ENCODE results near the gene C10orf90. TPM values are rescaled to one million over a fixed set of nuclear protein-coding genes. Genes with fewer than 3 reads are reported as not detected.

The C10orf90 gene
- total RNA-seq, 3 donors from 2014 or later, result 0.16 to 30.4 (median 3.9) TPM

DNA sequence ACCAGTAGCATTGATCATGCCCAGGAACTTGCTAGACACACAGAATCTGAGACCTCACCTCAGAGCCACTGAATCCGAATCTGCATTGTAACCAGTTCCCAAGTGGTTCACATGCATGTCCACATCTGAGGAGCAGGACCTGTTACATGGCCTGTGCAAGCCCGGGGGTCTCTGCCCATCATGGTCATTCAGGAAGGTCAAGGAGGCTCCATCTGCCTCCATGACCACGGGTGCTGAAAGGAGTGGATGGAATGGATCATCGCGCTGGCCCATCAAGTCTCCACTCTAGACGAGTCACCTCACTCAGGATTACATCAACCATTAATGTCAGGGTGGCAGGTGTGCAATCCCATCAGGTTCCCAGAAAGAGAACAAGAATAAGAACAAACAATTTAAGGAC, 196.5 kb downstream of the C10orf90 start:
- DNase-seq (ENCODE audit: low spot score in 2 of 2), result no peak
- intact Hi-C loops (cut with DNase I; ENCODE audit: low total_unique reads), result no loop called here
- Histone ChIP-seq H3K9me3 (no peaks in the 10 kb centered on the region), H3K4me3 (no peak overlapping the region), H3K4me1 (no peaks in the 10 kb centered on the region), H3K36me3 (no peaks in the 10 kb centered on the region), H3K27me3 (no peaks in the 10 kb centered on the region), H3K27ac (no peak overlapping the region)
- no peak for TF ChIP-seq POLR2AphosphoS5 (IDR thresholded peaks at IDR 0.05)
- TF ChIP-seq, protein P1, sequence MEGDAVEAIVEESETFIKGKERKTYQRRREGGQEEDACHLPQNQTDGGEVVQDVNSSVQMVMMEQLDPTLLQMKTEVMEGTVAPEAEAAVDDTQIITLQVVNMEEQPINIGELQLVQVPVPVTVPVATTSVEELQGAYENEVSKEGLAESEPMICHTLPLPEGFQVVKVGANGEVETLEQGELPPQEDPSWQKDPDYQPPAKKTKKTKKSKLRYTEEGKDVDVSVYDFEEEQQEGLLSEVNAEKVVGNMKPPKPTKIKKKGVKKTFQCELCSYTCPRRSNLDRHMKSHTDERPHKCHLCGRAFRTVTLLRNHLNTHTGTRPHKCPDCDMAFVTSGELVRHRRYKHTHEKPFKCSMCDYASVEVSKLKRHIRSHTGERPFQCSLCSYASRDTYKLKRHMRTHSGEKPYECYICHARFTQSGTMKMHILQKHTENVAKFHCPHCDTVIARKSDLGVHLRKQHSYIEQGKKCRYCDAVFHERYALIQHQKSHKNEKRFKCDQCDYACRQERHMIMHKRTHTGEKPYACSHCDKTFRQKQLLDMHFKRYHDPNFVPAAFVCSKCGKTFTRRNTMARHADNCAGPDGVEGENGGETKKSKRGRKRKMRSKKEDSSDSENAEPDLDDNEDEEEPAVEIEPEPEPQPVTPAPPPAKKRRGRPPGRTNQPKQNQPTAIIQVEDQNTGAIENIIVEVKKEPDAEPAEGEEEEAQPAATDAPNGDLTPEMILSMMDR (IDR thresholded peaks at IDR 0.05), result no peak
- TF ChIP-seq POLR2A (IDR thresholded peaks at IDR 0.05), result no peak

DNA sequence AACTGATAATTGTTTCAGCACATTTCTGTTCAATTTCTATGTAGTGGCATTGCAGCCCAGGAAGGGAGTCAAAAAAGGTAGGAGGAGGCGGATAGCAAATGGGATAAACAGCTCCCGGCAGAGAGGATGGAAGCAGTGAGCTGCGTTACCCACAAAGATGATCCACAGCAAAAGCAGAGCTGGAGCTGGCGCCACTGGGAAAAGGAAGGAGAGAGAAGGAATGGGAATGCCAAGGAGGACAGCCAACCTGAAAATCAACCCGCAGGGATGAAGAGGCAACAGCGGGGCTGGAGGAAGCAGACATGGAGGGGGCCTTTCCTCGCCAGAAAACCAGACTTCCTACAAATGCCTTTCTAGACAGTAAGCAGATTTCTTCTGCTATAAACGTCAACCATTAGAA, 199.5 kb downstream of the C10orf90 start:
- H3K36me3 ChIP-seq, result no peaks in the 10 kb centered on the region

DNA sequence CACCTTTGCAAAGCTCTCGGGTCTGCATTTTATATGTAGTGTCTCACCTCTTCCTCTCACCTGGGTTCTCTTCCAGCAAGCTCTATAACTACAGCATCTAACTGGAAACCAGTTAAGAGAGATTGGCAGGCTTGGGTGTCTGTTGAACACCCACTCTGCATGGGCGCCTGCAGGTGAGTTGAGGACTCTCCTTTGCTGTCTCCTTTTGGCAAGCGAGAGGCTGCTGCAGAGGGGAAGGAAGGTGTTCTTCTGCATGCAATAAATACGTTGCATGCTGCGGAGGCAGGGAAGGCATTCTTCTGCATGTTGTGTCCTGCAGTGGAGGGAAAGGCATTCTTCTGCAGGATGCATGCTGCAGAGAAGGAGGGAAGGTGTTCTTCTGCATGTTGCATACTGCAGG, 200.8 kb downstream of the C10orf90 start:
- TF ChIP-seq POLR2A (IDR thresholded peaks at IDR 0.05), result no peak
- H3K27ac ChIP-seq, result no peak overlapping the region
- intact Hi-C loops (cut with DNase I; ENCODE audit: low total_unique reads), result no loop called here
- H3K27me3 ChIP-seq, result no peaks in the 10 kb centered on the region
- H3K4me1 ChIP-seq, result no peaks in the 10 kb centered on the region
- no peaks in the 10 kb centered on the region for H3K36me3 ChIP-seq
- no peak for DNase-seq (ENCODE audit: low spot score in 2 of 2)
- no peak overlapping the region for H3K4me3 ChIP-seq
- no peaks in the 10 kb centered on the region for H3K9me3 ChIP-seq

More for the DNA sequence above, 199.5 kb downstream of the C10orf90 start:
- intact Hi-C loops (cut with DNase I; ENCODE audit: low total_unique reads), result no loop called here
- no peak for TF ChIP-seq POLR2AphosphoS5 (IDR thresholded peaks at IDR 0.05)
- TF ChIP-seq, protein P1 (IDR thresholded peaks at IDR 0.05), result no peak
- TF ChIP-seq POLR2A (IDR thresholded peaks at IDR 0.05), result no peak
- H3K9me3 ChIP-seq, result no peaks in the 10 kb centered on the region
- no peak overlapping the region for H3K27ac ChIP-seq
- H3K4me1 ChIP-seq, result no peaks in the 10 kb centered on the region
- DNase-seq (ENCODE audit: low spot score in 2 of 2), result no peak
- no peaks in the 10 kb centered on the region for H3K27me3 ChIP-seq
- H3K4me3 ChIP-seq, result no peak overlapping the region

DNA sequence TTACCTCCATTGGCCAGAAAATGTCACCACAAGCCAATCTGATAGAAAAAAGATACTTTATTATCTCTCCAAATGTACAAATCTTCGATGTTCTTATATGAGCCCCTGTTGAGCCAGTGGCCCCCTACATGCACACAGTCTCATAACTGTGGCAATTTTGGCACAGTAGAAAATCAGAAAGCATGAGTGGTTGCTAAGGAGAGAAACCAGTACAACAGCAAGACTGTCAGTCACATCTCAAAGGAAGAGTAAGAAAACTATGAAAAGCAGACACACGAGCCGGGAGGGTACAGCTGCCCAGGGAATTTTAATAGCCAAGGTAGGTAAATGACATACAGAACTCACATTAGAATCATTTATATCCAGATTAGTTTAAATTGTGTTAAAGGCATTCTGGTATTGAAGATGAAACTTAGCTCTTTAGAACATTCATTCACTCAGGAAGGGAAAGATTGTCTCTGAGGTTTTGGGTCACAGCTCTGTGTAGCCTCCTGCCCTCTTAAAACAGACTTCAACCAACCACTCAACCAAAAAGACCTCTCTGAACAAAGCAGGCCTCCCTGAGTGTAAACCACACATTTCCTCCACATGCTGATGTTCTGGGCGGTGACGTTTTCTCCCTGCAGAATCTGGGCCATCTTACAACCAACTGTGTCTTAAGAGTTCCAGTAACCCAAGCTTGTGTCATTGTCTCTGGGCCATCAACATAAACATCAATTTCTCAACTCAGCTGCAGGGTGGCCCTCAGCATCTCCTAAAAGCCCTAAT, 201.4 kb downstream of the C10orf90 start:
- no peaks in the 10 kb centered on the region for H3K9me3 ChIP-seq
- no peak for DNase-seq (ENCODE audit: low spot score in 2 of 2)
- H3K27ac ChIP-seq, result no peak overlapping the region
- H3K4me1 ChIP-seq, result no peaks in the 10 kb centered on the region
- intact Hi-C loops (cut with DNase I; ENCODE audit: low total_unique reads), result no loop called here
- no peak overlapping the region for H3K4me3 ChIP-seq
- no peaks in the 10 kb centered on the region for H3K36me3 ChIP-seq
- TF ChIP-seq POLR2A (IDR thresholded peaks at IDR 0.05), result no peak
- TF ChIP-seq POLR2AphosphoS5 (IDR thresholded peaks at IDR 0.05), result no peak
- TF ChIP-seq, protein P1 (IDR thresholded peaks at IDR 0.05), result no peak
- no peaks in the 10 kb centered on the region for H3K27me3 ChIP-seq

DNA sequence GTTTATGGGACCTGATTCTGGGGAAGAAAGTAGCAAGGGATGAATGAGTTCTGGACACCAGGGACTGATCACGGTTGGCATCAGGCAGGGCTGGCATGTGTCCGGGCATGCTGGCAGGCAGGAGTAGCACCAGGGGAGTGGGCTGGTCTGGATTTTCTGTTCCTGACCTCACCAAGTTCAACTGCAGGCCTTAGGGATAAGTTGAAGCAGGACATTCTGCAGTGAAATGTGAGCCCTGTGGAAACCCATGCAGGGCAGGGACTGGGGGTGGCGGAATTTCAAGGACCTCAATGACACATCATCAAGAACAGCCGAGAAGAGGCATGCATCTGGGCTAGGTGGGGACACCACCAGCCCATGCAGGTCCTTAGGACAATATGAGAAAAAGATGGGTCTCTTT, 202.0 kb downstream of the C10orf90 start:
- Histone ChIP-seq H3K36me3 (no peaks in the 10 kb centered on the region), H3K9me3 (no peaks in the 10 kb centered on the region), H3K27ac (no peak overlapping the region), H3K4me3 (no peak overlapping the region), H3K27me3 (no peaks in the 10 kb centered on the region), H3K4me1 (no peaks in the 10 kb centered on the region)
- DNase-seq (ENCODE audit: low spot score in 2 of 2), result no peak
- TF ChIP-seq, protein P1 (IDR thresholded peaks at IDR 0.05), result no peak
- TF ChIP-seq POLR2AphosphoS5 (IDR thresholded peaks at IDR 0.05) (no peak), POLR2A (IDR thresholded peaks at IDR 0.05) (no peak)
- intact Hi-C loops (cut with DNase I; ENCODE audit: low total_unique reads), result no loop called here

Measured in breast epithelium (tissue), 4 donors.